ENCODE measurements around the gene FMOD.

FMOD gene

GRCh38 chr1:203324105-203325025 lies 26.6 kb downstream of the FMOD start:
- in situ Hi-C loops (cut with HindIII; ENCODE audit: low sequenced_read_pairs): loop anchor here (5.0 kb wide), 1 partner anchor 57 kb away; no protein-coding TSS in a partner anchor
- H3K4me3 ChIP-seq (ENCODE audit: low read depth, low read length): no peak overlapping the region
- DNase-seq (ENCODE audit: low read depth): no peak
- no peak for TF ChIP-seq CTCF (IDR thresholded peaks at IDR 0.05; ENCODE audit: low read depth, low read length, missing control alignments)

- in situ Hi-C loops (cut with HindIII; ENCODE audit: low sequenced_read_pairs): no loop called here
- H3K4me3 ChIP-seq (ENCODE audit: low read depth, low read length): no peak overlapping the region
- DNase-seq (ENCODE audit: low read depth): no peak
- no peak for TF ChIP-seq CTCF (IDR thresholded peaks at IDR 0.05; ENCODE audit: low read depth, low read length, missing control alignments)
These were observed 27.3 kb downstream of the FMOD start for GRCh38 chr1:203323587-203323986.

- no peak overlapping the region for H3K4me3 ChIP-seq (ENCODE audit: low read depth, low read length)
- in situ Hi-C loops (cut with HindIII; ENCODE audit: low sequenced_read_pairs): no loop called here
- no peak for TF ChIP-seq CTCF (IDR thresholded peaks at IDR 0.05; ENCODE audit: low read depth, low read length, missing control alignments)
- no peak for DNase-seq (ENCODE audit: low read depth)
These were observed 28.3 kb downstream of the FMOD start for GRCh38 chr1:203322500-203323179.

GRCh38 chr1:203321273-203322052 lies 29.5 kb downstream of the FMOD start:
- DNase-seq (ENCODE audit: low read depth): no peak
- TF ChIP-seq CTCF (IDR thresholded peaks at IDR 0.05; ENCODE audit: low read depth, low read length, missing control alignments): no peak
- in situ Hi-C loops (cut with HindIII; ENCODE audit: low sequenced_read_pairs): no loop called here
- no peak overlapping the region for H3K4me3 ChIP-seq (ENCODE audit: low read depth, low read length)

- DNase-seq (ENCODE audit: low read depth): no peak
- H3K4me3 ChIP-seq (ENCODE audit: low read depth, low read length): no peak overlapping the region
- in situ Hi-C loops (cut with HindIII; ENCODE audit: low sequenced_read_pairs): no loop called here
- no peak for TF ChIP-seq CTCF (IDR thresholded peaks at IDR 0.05; ENCODE audit: low read depth, low read length, missing control alignments)
These were observed 30.2 kb downstream of the FMOD start for GRCh38 chr1:203320591-203321272.

- no peak overlapping the region for H3K4me3 ChIP-seq (ENCODE audit: low read depth, low read length)
- TF ChIP-seq CTCF (IDR thresholded peaks at IDR 0.05; ENCODE audit: low read depth, low read length, missing control alignments): no peak
- no peak for DNase-seq (ENCODE audit: low read depth)
- in situ Hi-C loops (cut with HindIII; ENCODE audit: low sequenced_read_pairs): no loop called here
These were observed 32.7 kb downstream of the FMOD start for GRCh38 chr1:203318229-203318517.

Data from astrocyte of the cerebellum (primary cell).